Ramos (cell line): Measurements from ENCODE around the gene HSD11B1.

Source experiments
- in situ Hi-C: fragments of 300-500 bp; cut with MboI; formaldehyde crosslinking; loops from one replicate; pipeline ENCODE4 v1.14.3; 2022; ENCODE audit warnings: low sequenced_read_pairs; ENCODE audit not compliant: unreplicated experiment

Gene HSD11B1

DNA sequence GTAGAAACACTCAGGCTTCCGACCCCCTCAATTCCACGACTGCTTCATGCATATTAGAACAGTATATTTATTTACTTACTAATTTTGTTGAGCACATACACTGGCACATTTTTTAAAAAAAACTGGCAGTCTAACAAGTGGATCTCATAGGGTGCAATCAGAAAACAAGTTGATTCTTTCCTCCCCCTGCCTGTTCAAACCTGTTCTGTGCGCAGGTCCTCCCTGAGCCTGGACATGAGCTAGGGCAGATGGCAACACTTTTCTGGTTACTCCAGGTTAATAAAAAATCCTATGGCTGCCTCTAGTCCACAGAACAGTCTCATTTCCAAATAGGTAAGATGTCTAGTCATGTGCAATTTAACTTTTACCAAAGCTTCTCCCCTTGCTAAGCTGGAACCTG is 18.6 kb downstream of the HSD11B1 start:
- in situ Hi-C loops, result no loop called here

GRCh38 chr1:209723756-209724693 is 19.4 kb downstream of the HSD11B1 start:
- in situ Hi-C loops, result no loop called here

- in situ Hi-C loops, result no loop called here
Measured at GRCh38 chr1:209727286-209727685, 22.6 kb downstream of the HSD11B1 start.

- in situ Hi-C loops, result no loop called here
Measured at GRCh38 chr1:209727785-209728184, 23.1 kb downstream of the HSD11B1 start.

DNA sequence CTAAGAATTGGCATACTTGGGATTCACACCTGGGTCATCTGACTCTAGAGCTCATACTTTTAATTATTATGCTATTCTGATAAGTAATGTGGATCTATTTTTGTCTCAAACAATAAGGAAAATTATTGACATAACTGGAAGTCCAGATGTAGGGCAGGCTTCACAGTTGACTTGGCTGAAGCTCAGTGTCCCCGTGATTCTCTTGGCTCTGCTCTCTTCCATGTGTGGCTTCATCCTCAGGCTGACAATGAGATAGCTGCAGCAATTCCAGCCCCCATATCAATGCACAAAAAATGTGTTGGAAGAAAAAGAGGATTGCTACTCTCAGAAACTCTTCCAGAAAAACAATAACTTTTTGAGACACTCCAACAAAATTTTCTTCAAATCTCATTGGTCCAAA is 23.8 kb downstream of the HSD11B1 start:
- in situ Hi-C loops, result no loop called here

DNA sequence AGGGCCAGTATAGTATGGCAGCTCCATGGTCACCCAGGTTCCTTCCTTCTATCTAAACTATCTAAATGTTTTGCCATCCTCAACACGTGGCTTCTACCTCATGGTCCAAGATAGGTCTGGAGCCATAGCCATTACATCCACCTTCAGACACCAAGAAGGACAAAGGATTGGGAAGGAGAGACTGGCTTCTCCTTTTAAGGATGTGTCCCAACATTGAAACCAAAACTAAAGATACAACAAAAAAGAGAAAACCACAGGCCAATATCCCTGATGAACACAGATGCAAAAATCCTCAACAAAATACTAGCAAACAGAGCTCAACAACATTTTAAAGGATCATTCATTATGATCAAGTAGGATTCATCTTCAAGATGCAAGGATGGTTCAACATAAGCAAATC is 24.8 kb downstream of the HSD11B1 start:
- in situ Hi-C loops, result no loop called here

DNA sequence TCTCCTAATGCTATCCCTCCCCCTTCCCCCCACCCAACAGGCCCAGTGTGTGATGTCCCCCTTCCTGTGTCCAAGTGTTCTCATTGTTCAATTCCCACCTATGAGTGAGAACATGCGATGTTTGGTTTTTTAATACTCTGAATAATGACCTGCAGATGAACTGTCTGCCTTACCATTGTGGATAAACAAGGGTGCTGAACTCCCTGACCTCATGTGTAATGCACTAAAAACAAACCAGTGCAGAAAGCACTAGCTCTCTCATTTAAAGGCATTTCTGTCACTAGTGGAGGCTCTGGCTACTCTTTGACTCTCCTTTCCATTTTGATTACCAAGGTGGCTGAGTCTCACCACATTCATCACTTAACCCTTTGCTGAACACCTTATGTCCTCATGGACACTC is 28.1 kb downstream of the HSD11B1 start:
- in situ Hi-C loops, result no loop called here

GRCh38 chr1:209733409-209734192 is 29.0 kb downstream of the HSD11B1 start:
- in situ Hi-C loops, result no loop called here

DNA sequence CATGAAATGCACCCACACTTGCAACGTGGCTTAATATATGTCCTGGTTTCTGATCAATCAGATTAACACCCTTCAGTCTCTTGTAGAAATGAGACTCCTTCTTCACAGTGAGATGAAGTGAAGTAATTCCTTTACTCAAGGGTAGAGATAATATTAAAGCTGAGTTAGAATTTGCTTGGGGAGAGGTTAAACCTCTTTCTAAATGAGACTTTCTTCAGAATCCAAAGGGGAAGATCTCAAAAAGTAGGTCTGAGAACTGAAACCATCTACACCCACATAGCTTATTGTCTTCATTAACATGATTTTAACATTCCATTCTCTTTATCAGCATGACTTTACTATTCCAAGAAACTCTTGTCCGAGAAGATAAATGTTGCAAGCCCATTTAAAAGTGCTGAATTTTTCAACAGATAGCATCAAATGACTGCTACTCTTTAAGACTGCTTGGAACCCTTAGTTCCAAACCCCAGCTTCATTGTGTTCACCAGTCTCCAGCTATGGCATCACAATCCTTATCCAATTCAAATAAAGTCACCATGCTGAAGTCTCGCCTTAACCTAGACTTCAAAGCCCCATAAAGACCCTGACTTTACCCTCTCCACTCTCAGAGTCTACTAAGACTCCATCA is 32.0 kb downstream of the HSD11B1 start:
- in situ Hi-C loops, result no loop called here

DNA sequence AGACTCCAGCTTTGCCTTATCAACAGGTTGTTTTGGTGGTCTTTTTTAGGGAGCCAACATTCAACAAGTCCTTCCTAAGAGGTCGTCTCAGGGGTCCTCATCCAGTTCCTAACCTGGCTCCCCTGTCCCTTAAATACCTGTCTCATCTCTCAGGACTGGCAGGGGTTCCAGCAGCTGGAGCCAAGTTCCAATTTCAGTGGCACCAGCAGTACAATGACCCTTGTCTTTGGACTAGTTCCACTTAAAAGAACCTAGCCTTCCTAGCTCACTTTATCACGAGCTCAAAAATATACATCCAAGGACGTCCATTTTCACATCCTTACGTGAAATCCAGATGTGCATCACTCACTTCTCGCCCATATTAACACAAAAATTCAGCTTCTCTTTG is 32.5 kb downstream of the HSD11B1 start:
- in situ Hi-C loops, result no loop called here

DNA sequence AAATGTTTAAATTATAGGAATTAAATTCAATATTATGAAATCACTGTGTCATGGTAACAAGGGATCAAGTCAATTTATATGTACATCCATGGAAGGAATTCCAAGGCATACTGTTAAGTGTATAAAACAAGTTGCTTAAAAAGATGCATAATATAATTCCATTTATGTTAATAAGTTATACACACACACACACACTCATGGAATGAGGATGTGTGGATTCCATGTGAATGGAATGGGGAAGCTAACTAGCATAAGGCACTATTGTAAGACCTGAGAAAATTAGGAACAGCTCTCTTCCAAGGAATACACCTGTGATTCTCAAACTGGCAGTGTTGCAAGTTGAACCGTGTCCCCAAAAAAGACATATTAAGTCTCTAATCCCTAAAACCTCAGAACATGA is 33.6 kb downstream of the HSD11B1 start:
- in situ Hi-C loops, result no loop called here

- in situ Hi-C loops, result no loop called here
Measured at GRCh38 chr1:209741193-209741592, 36.5 kb downstream of the HSD11B1 start.

- in situ Hi-C loops, result no loop called here
Measured at GRCh38 chr1:209741889-209742288, 37.2 kb downstream of the HSD11B1 start.

- in situ Hi-C loops, result no loop called here
Measured at GRCh38 chr1:209742409-209743144, 37.9 kb downstream of the HSD11B1 start.

GRCh38 chr1:209743145-209743482 is 38.5 kb downstream of the HSD11B1 start:
- in situ Hi-C loops, result no loop called here

DNA sequence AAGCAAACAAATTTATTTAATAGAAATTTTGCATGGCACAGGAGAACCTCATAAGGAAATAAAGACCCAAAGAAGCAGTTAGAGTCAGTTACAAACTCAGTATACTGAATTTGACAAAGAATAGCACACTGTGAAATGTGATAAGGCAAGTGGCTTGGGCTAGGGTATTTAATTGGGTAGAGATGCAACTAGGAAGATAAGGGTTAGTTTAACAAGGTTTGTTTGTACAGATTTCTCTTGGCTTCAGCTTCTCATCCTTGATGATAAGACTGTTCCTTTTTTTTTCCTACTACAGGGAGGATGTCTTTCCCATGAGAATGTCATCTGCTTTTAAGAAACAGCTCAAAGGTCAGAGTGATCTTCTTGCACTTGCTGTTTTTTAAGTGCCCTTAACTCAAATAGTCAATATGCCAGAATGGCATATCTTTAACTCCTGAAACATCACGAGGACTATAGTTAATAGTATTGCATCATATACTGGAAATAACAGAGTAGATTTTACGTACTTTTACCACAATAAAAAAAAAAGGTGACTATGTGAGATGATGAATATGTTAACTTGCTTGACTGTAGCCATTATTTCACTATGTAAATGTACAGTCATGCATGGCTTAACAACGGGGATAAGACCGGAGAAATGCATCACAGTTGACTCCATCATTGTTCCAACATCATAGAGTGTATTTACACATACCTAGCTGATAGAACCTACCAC is 42.0 kb downstream of the HSD11B1 start:
- in situ Hi-C loops, result no loop called here

- in situ Hi-C loops, result no loop called here
Measured at GRCh38 chr1:209747580-209748262, 43.1 kb downstream of the HSD11B1 start.

DNA sequence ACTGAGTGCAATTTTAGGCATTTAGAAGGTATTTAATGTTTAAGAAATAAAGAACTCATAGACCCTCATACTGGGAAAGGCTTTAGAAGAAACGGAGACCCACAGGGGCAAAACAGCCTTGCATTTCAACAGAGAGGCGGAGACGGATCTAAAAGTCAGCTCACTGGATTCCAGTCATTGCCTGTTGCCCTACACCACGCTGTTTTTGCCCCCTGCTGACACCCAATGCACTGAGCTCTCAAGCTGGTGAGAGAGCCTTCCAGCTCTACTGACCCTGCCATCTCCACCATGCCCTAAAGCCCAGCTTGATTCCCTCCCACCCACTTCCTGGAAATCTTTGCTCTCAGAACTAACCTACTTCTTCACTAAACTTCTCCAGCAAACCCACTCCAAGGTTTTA is 44.0 kb downstream of the HSD11B1 start:
- in situ Hi-C loops, result no loop called here

GRCh38 chr1:209749205-209749604 is 44.6 kb downstream of the HSD11B1 start:
- in situ Hi-C loops, result no loop called here
